Spleen (tissue), 7 donors: ENCODE data around the gene PPM1L.
"Not testable (repeated sequence)": the region's sequence is repeated elsewhere in the genome, so short reads cannot be mapped to it uniquely, and the experiment has no call there.

Experiments
- POLR2A ChIP-seq, 3 donors: fragments of 450-650 bp; IDR thresholded peaks; one replicate each; pipeline ENCODE4 v1.5.1; 2017; ENCODE audit warnings: antibody characterized with exemption in 3 of 3, mild to moderate bottlenecking in 1 of 3
- TF ChIP-seq, protein P1 (sequence below), 11 experiments: fragments of 200-600 bp in 7 of 11; fragments of 450-650 bp in 4 of 11; sonication (generic) in 4 of 11; IDR thresholded peaks in 8 of 11; conservative IDR thresholded peaks in 3 of 11; 1 replicate in 7 of 11; 2 replicates in 4 of 11; pipeline versions ENCODE4 v1.4.0 to v1.8.0; 2016 to 2021; ENCODE audit warnings: antibody characterized with exemption in 11 of 11, inconsistent platforms in 4 of 11, mild to moderate bottlenecking in 1 of 11
- donor health status: DM: no; HTN: no; CAD: no; lungs with moderate emphysema.
- donor health status: DM: no; HTN: no; CAD: no.
- donor health status: DM: no; HTN: no; CAD: no.

DNA sequence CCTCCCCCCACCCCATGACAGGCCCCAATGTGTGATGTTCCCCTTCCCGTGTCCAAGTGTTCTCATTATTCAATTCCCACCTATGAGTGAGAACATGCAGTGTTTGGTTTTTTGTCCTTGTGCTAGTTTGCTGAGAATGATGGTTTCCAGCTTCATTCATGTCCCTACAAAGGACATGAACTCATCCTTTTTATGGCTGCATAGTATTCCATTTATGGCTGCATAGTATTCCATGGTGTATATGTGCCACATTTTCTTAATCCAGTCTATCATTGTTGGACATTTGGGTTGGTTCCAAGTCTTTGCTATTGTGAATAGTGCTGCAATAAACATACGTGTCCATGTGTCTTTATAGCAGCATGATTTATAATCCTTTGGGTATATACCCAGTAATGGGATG, 254.1 kb downstream of the PPM1L start:
- TF ChIP-seq POLR2A (IDR thresholded peaks at IDR 0.05) = not testable (repeated sequence)
- TF ChIP-seq, protein P1, sequence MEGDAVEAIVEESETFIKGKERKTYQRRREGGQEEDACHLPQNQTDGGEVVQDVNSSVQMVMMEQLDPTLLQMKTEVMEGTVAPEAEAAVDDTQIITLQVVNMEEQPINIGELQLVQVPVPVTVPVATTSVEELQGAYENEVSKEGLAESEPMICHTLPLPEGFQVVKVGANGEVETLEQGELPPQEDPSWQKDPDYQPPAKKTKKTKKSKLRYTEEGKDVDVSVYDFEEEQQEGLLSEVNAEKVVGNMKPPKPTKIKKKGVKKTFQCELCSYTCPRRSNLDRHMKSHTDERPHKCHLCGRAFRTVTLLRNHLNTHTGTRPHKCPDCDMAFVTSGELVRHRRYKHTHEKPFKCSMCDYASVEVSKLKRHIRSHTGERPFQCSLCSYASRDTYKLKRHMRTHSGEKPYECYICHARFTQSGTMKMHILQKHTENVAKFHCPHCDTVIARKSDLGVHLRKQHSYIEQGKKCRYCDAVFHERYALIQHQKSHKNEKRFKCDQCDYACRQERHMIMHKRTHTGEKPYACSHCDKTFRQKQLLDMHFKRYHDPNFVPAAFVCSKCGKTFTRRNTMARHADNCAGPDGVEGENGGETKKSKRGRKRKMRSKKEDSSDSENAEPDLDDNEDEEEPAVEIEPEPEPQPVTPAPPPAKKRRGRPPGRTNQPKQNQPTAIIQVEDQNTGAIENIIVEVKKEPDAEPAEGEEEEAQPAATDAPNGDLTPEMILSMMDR (IDR thresholded peaks at IDR 0.05 in 8 of 11, conservative IDR thresholded peaks at IDR 0.05 in 3 of 11) = not testable (repeated sequence)
